Stimulated activated CD8-positive, alpha-beta memory T cell treated with anti-CD3 and anti-CD28 coated beads, Interleukin-15, amount 100 ng/mL, for 1 hour (primary cell): ENCODE data around the gene CHN2.

ENCODE experiments used
- DNase-seq: peaks from one replicate; pipeline ENCODE4 v3.0.0-alpha.2; 2020; ENCODE audit warnings: low read depth

The CHN2 gene

GRCh38 chr7:29401769-29402168, 207.2 kb downstream of the CHN2 start:
- DNase-seq = no peak

- DNase-seq = no peak
Observed at GRCh38 chr7:29405891-29406290, 211.3 kb downstream of the CHN2 start.

DNA sequence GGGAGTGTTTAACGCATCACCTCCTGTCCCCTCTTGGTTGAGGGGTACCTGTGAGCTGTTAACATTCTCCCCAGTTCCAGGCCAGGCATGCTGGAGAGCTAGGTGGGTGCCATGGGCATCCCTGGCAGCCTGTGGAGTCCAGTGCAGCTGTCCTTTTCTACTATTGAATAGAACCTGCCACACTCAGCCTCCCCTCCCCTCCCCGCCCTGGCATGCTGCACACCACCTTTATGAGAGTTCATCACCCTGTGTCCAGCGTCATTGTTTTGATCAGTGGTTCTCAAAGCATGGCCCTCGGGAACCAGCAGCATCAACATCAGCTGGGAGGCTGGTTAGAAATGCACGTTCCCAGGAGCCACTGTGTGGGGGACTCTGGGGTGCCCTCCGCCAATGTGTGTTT, 211.8 kb downstream of the CHN2 start:
- no peak for DNase-seq

DNA sequence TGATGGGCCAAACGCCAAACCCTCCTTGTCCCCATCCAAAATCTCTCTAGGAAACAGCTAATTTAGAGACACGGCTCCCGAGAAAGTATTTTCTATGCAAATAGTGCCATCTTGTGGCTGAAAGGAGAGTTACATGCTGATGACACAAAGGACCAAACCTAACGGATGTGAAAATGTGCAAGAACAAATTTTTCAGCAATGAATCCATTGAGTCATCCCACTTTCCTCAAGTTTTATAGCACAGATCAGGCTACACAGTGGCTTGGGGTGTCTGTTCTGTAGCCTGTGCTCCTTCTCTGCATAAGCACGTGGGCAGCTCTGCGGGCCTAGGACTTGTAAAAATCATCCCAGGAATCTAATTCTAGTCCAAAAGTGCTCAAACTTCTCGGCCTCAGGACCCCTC, 214.3 kb downstream of the CHN2 start:
- peak; percentile 22 for DNase-seq

GRCh38 chr7:29410996-29411395, 216.4 kb downstream of the CHN2 start:
- DNase-seq = no peak

DNA sequence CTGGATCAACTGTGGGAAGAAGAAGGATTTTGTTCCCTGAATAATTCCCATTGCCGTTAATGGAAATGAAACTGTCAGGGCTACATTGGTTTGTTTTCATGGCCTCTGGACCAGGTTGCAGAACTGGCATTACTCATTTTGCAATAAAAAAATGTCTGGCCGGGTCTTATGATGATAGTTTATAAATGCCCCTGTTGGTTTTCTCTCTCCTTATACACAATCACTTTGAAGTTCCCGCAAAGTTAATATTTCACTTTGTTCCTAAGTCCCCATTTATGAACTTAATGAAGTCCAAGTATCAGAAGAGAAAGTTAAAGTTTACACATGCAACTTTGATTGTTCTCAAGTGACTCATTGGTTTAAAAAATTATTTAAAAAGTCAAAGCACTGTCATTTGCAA, 218.3 kb downstream of the CHN2 start:
- DNase-seq = no peak

DNA sequence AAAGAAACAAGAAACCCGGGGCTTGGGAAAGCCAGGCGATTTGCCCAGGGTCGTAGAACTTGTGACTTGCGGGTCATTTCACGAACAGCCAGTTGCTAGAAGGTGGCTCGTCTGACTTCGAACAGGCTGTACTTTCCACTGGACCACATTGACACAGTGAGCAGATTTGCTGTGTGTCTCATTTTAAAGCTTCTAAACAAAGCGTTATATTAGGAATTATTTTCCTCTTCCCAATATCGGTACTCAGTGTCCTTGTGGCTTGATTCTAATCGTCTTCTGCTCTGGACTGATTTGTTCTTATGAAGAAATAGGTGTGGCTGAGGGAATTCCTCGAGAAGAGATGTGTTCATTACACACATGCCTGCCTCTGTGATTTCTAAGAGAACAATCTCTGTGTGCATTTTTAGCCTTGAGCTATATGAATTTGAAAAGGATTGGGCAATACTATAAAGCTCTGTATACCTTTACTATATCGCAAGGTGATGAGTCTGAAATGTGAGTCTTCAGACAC, 219.1 kb downstream of the CHN2 start:
- no peak for DNase-seq

DNA sequence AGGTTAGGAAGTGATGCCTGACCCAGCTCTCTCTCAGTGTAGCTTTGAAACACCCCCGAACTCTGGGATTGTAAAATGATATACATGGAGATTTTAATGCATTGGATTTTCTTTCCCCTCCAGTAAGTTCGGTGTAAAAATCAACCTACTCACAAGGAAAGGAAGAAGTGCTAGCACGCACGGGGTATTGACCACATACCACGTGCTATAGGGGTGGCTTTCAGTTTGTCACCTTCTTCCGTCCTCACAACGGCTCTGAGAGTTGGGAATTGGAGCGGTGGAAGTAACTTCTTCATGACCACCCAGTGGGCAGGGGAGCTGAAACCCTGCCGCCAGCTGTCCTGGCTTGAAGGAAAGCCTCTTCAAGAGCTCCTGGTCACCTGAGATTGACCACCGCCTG, 219.6 kb downstream of the CHN2 start:
- DNase-seq = no peak

- no peak for DNase-seq
Observed at GRCh38 chr7:29415215-29415614, 220.6 kb downstream of the CHN2 start.

DNA sequence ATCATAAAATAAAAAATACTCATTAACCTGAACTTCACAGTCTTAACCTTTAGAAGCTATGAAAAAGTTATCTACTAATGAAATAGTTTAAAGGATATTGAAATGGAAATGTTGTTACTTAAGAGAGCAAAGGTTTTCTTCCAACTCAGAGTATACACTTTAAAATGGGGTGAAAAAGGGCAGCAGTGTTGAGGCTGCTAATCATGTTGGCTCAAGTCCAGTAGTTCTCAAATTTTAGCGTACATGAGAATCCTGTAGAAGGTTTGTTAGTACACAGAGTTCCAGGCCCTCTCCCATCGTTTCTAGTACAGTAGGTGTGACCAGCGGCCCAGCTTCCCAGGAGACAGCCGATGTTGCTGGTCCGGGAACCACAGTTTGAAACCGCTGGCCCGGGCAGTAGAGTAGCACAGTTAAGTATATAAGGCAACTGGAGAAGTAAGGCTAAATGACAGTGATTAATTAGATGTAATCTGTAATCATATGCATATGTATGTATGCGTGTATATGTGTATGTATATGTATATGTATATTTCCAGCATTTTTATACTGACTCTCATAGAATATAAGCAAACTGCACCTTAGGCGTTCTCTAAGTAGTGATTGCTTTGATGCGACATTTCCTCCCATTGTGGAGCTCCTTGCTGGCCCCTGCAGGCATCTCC, 221.8 kb downstream of the CHN2 start:
- no peak for DNase-seq

DNA sequence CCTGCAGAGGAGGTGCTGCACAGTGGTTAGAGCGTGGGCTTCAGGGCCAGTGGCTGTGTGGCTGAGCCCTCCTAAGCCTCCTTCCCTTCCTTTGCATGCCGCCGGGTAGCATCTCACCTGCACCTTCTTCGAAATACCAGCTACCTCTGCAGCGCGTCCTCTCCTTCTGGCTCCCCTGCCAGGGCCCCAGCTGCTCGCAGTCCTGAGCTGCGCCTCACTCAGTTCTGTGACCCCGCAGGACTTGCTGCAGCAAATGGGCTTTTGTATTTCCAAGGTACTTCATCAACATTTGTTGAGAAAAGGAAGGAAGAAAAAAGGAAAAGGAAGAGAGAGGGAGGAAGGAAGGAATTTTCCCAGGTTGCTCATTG, 222.3 kb downstream of the CHN2 start:
- no peak for DNase-seq

- DNase-seq = no peak
Observed at GRCh38 chr7:29418056-29418455, 223.5 kb downstream of the CHN2 start.

- no peak for DNase-seq
Observed at GRCh38 chr7:29418651-29419050, 224.1 kb downstream of the CHN2 start.

DNA sequence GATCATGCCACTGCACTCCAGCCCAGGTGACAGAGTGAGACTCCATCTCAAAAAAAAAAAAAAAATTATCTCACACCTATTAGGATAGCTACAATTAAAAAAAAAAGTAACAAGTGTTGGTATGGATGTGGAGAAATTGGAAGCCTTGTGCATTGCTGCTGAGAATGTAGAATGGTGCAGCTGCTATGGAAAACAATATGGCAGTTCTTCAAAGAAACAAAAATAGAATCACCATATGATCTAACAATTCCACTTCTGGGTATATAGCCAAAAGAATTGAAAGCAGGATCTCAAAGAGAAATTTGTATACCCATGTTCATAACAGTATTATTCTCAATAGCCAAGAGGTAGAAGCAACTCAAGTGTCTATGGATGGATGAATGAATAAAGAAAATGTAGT, 225.4 kb downstream of the CHN2 start:
- DNase-seq = no peak

DNA sequence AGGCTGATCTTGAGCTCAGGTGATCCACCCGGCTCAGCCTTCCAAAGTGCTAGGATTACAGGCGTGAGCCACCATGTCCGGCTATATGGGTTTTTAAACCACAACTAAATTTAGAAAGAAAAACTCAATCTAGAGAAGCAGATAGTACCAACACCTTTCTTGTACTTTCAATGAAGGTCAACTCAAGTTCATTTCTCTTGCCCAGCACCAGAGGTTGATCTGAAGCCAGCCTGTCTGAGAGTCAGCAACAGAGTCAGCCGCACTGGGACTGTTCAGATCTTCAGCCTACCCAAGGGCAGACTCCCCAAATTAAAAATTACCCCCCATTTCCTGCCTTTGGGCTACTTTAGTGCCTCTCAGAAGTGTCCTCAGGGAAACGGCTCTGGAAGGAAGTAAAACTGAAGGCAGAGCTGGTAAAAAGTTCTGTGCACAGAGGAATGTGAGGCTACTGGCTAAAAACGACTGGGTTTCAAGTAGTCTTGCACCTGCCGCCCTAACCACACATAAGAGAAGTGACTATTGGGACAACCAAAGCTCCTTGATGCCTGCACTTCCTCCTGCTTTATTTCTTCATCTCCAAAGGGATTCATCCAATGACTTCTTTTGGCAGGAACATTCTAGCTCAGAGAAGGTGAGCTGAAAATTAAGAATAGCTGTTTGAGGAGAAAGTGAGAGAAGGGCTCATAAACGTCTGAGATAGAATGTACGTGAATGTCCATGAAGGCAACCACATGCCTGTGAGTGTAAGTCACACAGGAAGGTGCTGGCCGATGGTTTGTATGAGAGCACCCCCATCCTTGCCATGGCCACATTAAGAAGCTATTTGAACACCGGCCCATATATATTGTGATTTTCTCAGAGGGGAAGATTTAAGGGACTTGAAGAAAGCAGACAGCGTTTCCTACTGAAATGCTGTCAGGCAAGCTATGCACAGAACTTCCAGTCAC, 226.7 kb downstream of the CHN2 start:
- no peak for DNase-seq

DNA sequence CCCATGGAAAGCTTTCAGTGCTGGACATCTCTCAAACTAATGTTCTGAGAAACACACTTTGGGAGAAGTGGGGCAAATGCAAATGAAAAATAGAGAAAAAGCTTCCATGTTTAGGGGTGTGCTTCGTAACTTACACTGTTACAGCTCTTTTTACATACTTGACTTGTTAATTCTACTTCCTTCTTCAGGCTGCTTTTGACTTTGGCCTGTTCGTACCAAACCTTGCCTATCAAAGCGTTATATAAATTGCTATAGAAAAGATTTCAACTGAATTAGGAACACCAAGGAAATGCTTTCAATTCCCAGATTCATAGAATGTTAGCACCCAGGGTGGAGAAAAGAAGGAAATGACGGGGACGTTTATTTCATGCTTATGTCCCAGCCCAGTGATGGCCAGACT, 228.3 kb downstream of the CHN2 start:
- DNase-seq = no peak

DNA sequence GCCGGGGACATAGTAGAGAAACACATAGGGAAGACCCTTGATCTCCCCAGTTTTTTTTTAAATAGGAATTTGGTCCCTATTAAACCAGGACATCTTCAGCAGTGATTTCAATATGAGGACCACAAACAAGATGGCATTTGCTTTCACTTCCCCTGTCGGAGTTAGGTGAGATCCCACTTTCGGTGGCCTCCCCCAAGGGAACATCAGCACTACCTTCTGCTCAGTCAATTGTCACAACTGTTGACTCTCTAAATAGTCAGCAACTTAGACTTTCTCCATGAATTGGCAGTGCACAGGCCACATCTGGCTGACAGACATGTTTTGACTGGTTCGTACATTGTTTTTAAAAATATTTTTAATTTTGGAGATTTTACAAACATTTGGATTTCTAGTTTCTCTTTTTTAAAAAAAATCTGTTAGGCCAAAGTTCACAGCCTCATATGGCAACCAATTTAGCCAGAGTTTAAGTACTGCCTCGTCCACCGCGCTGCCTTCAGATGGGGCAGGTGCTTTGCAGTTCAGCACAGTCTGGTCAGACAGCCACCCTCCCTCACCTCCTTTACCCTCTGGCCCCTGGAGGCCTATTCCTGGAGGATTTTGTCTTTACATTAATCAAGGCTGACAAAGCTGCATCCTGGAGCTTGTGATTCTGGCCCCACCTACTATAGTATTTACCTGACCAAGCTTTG, 229.9 kb downstream of the CHN2 start:
- no peak for DNase-seq

DNA sequence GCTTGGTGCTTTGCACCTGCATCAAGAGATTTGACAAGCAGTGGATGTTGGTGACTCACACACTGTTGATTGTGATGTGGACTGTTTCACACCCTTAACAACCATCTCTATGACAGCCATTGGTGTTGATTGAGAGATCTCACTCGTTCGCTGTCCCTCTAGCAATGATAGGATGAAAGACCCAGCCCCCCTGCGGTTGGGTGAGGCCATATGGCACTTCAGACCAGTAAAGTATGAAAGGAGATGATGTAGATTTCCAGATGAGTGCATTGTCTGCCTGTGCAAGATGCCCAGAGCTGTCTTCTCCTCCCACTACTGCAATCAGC, 230.4 kb downstream of the CHN2 start:
- DNase-seq = no peak

DNA sequence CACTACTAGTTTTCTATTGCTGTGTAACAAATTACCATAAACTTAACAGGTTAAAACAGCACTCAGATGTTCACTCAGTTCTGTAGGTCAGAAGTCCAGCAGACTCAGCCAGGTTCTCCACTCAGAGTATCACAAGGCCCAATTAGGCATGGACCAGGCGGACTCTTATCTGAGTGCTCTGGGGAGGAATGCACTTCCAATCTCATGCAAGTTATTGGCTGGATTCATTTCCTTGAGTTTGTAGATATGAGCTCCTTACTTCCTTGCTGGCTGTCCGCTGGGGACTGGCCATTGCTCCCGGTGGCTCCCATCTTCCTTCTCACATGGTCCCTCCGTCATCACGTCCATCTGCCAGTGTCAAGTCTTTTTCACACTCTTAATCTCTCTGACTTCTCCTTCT, 232.0 kb downstream of the CHN2 start:
- no peak for DNase-seq

DNA sequence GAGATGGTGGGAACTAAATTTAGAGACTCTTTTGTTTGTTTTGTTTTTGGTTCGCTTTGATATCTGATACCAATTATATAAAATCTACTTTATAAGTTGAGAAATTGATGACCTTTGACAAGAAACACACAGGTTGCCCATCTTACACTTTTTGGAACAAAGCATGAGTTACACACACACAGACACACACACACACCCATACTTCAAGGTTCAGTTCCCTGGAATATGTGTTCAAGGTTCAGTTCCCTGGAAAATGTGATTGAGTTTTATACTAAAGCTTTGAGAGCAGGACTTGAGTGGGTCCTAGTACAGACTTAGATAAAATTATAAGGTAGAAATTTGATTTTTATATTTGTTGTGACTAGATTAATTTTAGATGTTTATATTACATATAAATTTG, 234.8 kb downstream of the CHN2 start:
- DNase-seq = no peak

DNA sequence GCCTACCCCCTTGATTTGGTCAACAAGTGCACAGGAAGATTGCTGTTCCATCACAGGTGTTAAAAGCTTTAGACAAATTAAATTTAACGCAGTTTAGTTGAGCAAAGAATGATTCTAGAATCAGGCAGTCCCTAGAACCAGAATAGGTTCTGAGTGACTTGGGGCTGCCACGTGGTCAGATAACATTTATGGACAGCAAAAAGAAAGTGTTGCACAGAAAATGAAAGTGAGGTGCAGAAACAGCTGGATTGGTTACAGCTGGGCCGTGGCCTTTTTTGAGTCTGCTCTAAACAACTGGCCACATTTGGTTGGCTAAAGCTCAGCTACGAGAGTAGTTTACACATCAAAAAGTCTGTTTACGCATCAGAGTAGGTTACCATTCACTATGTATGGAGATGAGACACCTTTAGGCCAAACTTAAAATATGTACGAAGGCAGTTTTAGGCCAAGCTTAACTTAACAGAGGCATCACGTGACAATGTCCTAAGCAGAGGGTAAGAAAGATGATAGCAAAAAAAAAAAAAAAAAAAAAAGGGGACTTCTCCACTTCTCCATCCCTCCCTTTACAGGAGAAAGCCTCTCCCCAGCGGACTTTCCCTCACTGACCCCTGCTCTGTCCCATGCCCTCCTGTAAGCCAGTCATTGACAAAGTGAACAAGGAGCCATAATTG, 235.8 kb downstream of the CHN2 start:
- no peak for DNase-seq

DNA sequence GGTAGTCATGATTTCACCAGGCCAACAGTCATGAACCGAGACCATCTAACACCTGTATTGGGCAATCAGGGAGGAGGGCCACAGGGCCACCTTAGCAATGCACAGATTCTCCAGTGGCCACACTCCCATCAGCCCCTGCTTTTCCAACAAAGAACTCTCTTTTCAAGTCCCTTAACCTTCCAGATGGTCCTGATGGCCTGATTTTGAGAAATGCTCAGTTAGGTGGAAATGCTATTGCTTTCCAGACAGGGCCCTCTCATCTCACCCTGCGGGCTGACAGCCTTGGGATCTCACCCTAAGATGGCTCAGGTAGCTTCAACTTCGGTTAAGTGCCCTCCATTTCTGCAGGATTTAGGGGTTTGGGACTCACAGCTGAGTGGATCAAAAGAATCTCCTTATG, 237.1 kb downstream of the CHN2 start:
- DNase-seq = no peak
